AG04449 (cell line): ENCODE measurements around the gene KCNJ6.

ENCODE experiments used
- CTCF ChIA-PET: fragments of 350-600 bp; formaldehyde crosslinking; extraction: SDS; loops from one replicate; lab custom pipeline; 2021; ENCODE audit warnings: antibody characterized with exemption; lab: Yijun Ruan, JAX
- POLR2A ChIA-PET: fragments of 400-600, 350-600 bp; formaldehyde crosslinking; extraction: SDS; loops from one replicate; lab custom pipeline; 2020; ENCODE audit warnings: antibody characterized with exemption, inconsistent platforms; lab: Yijun Ruan, JAX
- DNase-seq: peaks from one replicate; pipeline ENCODE4 v3.0.0-alpha.2; 2010; ENCODE audit warnings: low read depth, low spot score
- H3K4me3 ChIP-seq: 2 replicates; pipeline ENCODE4 v1.5.1; 2011; ENCODE audit warnings: low read depth, mild to moderate bottlenecking, control low read depth, low read length
- CTCF ChIP-seq: IDR thresholded peaks from one replicate; pipeline ENCODE4 v1.5.1; 2011; ENCODE audit warnings: mild to moderate bottlenecking, moderate library complexity, low read length, control low read depth, inconsistent platforms; ENCODE audit not compliant: insufficient read depth; ENCODE audit errors: missing control alignments

Gene KCNJ6

GRCh38 chr21:37878946-37879660, 37.2 kb downstream of the KCNJ6 start:
- TF ChIP-seq CTCF, result no peak
- no peak for DNase-seq
- H3K4me3 ChIP-seq, result no peak overlapping the region
- POLR2A ChIA-PET, result interaction anchor here (0.7 to 1.0 kb wide), 2 partner anchors 30 to 120 kb away, joined by 3 to 4 read pairs; no protein-coding TSS in a partner anchor
- CTCF ChIA-PET, result interaction anchor here (0.6 to 0.7 kb wide), 2 partner anchors 50 to 167 kb away, joined by 3 to 4 read pairs; no protein-coding TSS in a partner anchor

- no peak for TF ChIP-seq CTCF
- DNase-seq, result no peak
- no peak overlapping the region for H3K4me3 ChIP-seq
- ChIA-PET CTCF (interaction anchor here (1.3 kb wide), 1 partner anchor 166 kb away, joined by 3 read pairs; no protein-coding TSS in a partner anchor), POLR2A (interaction anchor here (1.0 kb wide), 1 partner anchor 29 kb away, joined by 4 read pairs; no protein-coding TSS in a partner anchor)
Observed at GRCh38 chr21:37877888-37878684, 38.2 kb downstream of the KCNJ6 start.

GRCh38 chr21:37877171-37877570, 39.1 kb downstream of the KCNJ6 start:
- TF ChIP-seq CTCF, result no peak
- POLR2A ChIA-PET, result interaction anchor here (0.6 kb wide), 1 partner anchor 28 kb away, joined by 3 read pairs; no protein-coding TSS in a partner anchor
- H3K4me3 ChIP-seq, result no peak overlapping the region
- no peak for DNase-seq
- CTCF ChIA-PET, result interaction anchor here (1.3 kb wide), 1 partner anchor 165 kb away, joined by 3 read pairs; no protein-coding TSS in a partner anchor

GRCh38 chr21:37876561-37876960, 39.7 kb downstream of the KCNJ6 start:
- DNase-seq, result no peak
- H3K4me3 ChIP-seq, result no peak overlapping the region
- TF ChIP-seq CTCF, result no peak
- POLR2A ChIA-PET, result interaction anchor here (0.6 kb wide), 1 partner anchor 27 kb away, joined by 3 read pairs; no protein-coding TSS in a partner anchor
- CTCF ChIA-PET, result interaction anchor here (1.2 kb wide), 1 partner anchor 10 kb away, joined by 3 read pairs; no protein-coding TSS in a partner anchor

GRCh38 chr21:37874904-37875780, 41.1 kb downstream of the KCNJ6 start:
- no peak for TF ChIP-seq CTCF
- ChIA-PET POLR2A (no interaction called here), CTCF (interaction anchor here (0.7 to 5.8 kb wide), 2 partner anchors 117 to 163 kb away, joined by 3 to 29 read pairs; no protein-coding TSS in a partner anchor)
- H3K4me3 ChIP-seq, result no peak overlapping the region
- no peak for DNase-seq
